Neural cell (in vitro differentiated cells): Measurements from ENCODE around the gene RAB11FIP4.

Source experiments
- EP300 ChIP-seq: fragments of 450-650 bp; conservative IDR thresholded peaks from 2 replicates; pipeline ENCODE4 v1.6.1; 2014; ENCODE audit warnings: antibody characterized with exemption, mild to moderate bottlenecking, moderate library complexity; ENCODE audit not compliant: poor library complexity, severe bottlenecking
- POLR2AphosphoS5 ChIP-seq: IDR thresholded peaks from 2 replicates; pipeline ENCODE4 v1.6.1; 2012
- RAD21 ChIP-seq: fragments of 450-650 bp; conservative IDR thresholded peaks from 2 replicates; pipeline ENCODE4 v1.6.1; 2014; ENCODE audit warnings: antibody characterized with exemption, mild to moderate bottlenecking, moderate library complexity
- TF ChIP-seq, protein P1 (sequence below): fragments of 450-650 bp; IDR thresholded peaks from 2 replicates; pipeline ENCODE4 v1.5.1; 2014; ENCODE audit warnings: antibody characterized with exemption, mild to moderate bottlenecking, moderate library complexity; ENCODE audit not compliant: poor library complexity, severe bottlenecking

DNA sequence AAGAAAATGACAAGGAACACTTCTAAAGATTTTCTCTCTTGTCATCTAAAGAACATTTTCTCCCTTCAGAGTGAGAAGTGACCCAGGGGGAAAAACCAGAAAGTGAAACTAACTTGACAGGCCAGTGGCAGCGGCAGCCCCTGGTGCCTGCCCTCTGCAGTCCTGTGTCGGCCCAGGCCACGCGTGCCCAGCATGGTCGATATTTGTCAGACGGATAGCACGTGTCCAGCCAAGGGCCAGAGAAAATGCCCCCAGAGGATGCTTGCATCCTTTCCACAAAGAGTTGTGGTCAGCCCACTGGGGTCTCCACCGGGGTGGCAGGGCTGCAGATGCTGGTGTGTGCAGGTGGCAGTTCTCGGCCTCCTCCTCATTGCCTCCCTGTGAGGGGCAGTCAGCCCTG is 176.6 kb downstream of the RAB11FIP4 start:
- TF ChIP-seq, protein P1, sequence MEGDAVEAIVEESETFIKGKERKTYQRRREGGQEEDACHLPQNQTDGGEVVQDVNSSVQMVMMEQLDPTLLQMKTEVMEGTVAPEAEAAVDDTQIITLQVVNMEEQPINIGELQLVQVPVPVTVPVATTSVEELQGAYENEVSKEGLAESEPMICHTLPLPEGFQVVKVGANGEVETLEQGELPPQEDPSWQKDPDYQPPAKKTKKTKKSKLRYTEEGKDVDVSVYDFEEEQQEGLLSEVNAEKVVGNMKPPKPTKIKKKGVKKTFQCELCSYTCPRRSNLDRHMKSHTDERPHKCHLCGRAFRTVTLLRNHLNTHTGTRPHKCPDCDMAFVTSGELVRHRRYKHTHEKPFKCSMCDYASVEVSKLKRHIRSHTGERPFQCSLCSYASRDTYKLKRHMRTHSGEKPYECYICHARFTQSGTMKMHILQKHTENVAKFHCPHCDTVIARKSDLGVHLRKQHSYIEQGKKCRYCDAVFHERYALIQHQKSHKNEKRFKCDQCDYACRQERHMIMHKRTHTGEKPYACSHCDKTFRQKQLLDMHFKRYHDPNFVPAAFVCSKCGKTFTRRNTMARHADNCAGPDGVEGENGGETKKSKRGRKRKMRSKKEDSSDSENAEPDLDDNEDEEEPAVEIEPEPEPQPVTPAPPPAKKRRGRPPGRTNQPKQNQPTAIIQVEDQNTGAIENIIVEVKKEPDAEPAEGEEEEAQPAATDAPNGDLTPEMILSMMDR = no peak
- TF ChIP-seq RAD21 (no peak), EP300 (no peak), POLR2AphosphoS5 (no peak)
